Measurements from ENCODE around the gene TPRG1L. TPM values are rescaled to one million over a fixed set of nuclear protein-coding genes. Genes with fewer than 3 reads are reported as not detected.

TPRG1L gene
- total and polyA plus RNA-seq, 2 experiments from 2014 or later: 6.2 to 20.3 TPM

DNA sequence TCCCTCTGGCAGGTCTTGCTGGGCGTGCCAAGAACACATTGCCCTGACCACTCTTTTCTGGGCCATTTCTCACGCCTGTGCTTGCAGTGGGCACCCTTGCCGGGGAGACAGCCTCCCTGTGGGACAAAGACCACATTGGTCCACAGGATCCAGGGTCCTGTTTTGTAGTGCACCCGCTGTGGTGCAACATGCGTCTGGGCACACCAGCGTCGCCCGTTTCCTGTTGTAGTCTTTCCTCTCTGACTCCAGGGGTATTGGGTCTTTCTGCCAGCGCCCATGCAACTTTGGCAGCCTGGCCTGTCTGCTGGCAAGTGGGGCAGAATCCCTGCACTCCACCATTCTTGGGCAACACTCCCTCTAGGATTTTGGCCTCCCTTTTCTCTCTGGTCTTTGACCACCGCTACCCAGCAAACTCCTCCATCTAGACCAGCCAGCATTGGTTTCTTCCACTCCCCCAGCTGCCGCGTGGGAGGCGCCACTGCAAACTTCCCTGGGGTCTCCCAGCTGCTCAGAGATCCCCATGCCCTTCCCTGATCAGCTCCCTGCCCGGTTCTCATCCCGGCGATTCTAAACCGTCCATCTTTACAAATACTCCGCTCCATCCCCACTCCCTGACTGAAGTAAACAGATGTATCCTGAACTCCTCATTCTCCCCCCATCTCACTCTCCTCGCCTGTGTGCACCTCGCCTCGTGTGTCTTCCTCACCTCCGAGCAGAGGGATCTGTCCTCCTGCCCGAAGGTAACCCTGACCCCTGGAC, 1.2 kb upstream of the TPRG1L start:
- Histone ChIP-seq H3K36me3 (ENCODE audit: insufficient read depth) (no peaks in the 10 kb centered on the region), H4K20me1 (replicated peaks; ENCODE audit: insufficient read depth) (no peaks in the 10 kb centered on the region), H3K27me3 (ENCODE audit: insufficient read depth) (no peaks in the 10 kb centered on the region), H3K4me1 (ENCODE audit: insufficient read depth) (peaks cover 5% of the 10 kb centered on the region; the same call in 1 of the 2 replicates), H3F3A (replicated peaks; ENCODE audit: low read depth) (peaks cover 5% of the 10 kb centered on the region; the same call in 1 of the 2 replicates), H2AFZ (peak overlapping the region; percentile 93), H3K4me3 (peak overlapping the region; percentile 97), H3K79me2 (replicated peaks; ENCODE audit: insufficient read depth) (peaks cover 5% of the 10 kb centered on the region; the same call in 1 of the 2 replicates), H3K27ac (ENCODE audit: low read depth) (no peak overlapping the region), H3K9me2 (ENCODE audit: insufficient read depth) (no peaks in the 10 kb centered on the region), H3K4me2 (peak overlapping the region; percentile 95)
- Mint-ChIP-seq H3K36me3 (ENCODE audit: low read depth) (peaks cover 18% of the 10 kb centered on the region), H3K4me1 (peaks cover 15% of the 10 kb centered on the region), H3K27ac (no peak overlapping the region), H3K9me3 (peaks cover 3% of the 10 kb centered on the region; the same call in 2 of the 3 replicates), H3K4me3 (peak overlapping the region; percentile 87), H3K27me3 (ENCODE audit: insufficient read depth, low read depth, poor library complexity) (peaks cover 7% of the 10 kb centered on the region)
- TF ChIP-seq STAT1 (IDR thresholded peaks at IDR 0.05; ENCODE audit: unreplicated experiment) (no peak), POLR2AphosphoS5 (IDR thresholded peaks at IDR 0.05; ENCODE audit: low read depth) (no peak), ZNF462 (CRISPR knock-in tag; IDR thresholded peaks at IDR 0.05) (no peak), ZNF114 (CRISPR knock-in tag; IDR thresholded peaks at IDR 0.05) (no peak), NANOG (IDR thresholded peaks at IDR 0.05; ENCODE audit: borderline replicate concordance) (no peak), ETS1 (IDR thresholded peaks at IDR 0.05) (no peak), ZNF331 (CRISPR knock-in tag; IDR thresholded peaks at IDR 0.05; ENCODE audit: low read depth) (no peak), EZH2phosphoT487 (IDR thresholded peaks at IDR 0.05; ENCODE audit: unreplicated experiment) (no peak), JUNB (IDR thresholded peaks at IDR 0.05; ENCODE audit: unreplicated experiment) (no peak), EZH2 (IDR thresholded peaks at IDR 0.05; ENCODE audit: low read depth, unreplicated experiment) (no peak), CREB1 (CRISPR knock-in tag; IDR thresholded peaks at IDR 0.05; ENCODE audit: low read depth) (no peak)
- TF ChIP-seq, protein P1, sequence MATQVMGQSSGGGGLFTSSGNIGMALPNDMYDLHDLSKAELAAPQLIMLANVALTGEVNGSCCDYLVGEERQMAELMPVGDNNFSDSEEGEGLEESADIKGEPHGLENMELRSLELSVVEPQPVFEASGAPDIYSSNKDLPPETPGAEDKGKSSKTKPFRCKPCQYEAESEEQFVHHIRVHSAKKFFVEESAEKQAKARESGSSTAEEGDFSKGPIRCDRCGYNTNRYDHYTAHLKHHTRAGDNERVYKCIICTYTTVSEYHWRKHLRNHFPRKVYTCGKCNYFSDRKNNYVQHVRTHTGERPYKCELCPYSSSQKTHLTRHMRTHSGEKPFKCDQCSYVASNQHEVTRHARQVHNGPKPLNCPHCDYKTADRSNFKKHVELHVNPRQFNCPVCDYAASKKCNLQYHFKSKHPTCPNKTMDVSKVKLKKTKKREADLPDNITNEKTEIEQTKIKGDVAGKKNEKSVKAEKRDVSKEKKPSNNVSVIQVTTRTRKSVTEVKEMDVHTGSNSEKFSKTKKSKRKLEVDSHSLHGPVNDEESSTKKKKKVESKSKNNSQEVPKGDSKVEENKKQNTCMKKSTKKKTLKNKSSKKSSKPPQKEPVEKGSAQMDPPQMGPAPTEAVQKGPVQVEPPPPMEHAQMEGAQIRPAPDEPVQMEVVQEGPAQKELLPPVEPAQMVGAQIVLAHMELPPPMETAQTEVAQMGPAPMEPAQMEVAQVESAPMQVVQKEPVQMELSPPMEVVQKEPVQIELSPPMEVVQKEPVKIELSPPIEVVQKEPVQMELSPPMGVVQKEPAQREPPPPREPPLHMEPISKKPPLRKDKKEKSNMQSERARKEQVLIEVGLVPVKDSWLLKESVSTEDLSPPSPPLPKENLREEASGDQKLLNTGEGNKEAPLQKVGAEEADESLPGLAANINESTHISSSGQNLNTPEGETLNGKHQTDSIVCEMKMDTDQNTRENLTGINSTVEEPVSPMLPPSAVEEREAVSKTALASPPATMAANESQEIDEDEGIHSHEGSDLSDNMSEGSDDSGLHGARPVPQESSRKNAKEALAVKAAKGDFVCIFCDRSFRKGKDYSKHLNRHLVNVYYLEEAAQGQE (IDR thresholded peaks at IDR 0.05; ENCODE audit: unreplicated experiment): no peak
- TF ChIP-seq, protein P2, sequence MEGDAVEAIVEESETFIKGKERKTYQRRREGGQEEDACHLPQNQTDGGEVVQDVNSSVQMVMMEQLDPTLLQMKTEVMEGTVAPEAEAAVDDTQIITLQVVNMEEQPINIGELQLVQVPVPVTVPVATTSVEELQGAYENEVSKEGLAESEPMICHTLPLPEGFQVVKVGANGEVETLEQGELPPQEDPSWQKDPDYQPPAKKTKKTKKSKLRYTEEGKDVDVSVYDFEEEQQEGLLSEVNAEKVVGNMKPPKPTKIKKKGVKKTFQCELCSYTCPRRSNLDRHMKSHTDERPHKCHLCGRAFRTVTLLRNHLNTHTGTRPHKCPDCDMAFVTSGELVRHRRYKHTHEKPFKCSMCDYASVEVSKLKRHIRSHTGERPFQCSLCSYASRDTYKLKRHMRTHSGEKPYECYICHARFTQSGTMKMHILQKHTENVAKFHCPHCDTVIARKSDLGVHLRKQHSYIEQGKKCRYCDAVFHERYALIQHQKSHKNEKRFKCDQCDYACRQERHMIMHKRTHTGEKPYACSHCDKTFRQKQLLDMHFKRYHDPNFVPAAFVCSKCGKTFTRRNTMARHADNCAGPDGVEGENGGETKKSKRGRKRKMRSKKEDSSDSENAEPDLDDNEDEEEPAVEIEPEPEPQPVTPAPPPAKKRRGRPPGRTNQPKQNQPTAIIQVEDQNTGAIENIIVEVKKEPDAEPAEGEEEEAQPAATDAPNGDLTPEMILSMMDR (conservative IDR thresholded peaks at IDR 0.05; ENCODE audit: low read depth in 2 of 2): no peak
- ATAC-seq: peak; percentile 4; the same call in 1 of the 3 replicates
- peak; percentile 52 for DNase-seq (ENCODE audit: low spot score)
